Naive thymus-derived CD4-positive, alpha-beta T cell (primary cell): Measurements from ENCODE around the gene MEGF8. TPM values are rescaled to one million over a fixed set of nuclear protein-coding genes. Genes with fewer than 3 reads are reported as not detected.

Experiments used
- ATAC-seq: fragments of 150-1000 bp; cut with Tn5 transposase; 2 replicates; pipeline ENCODE4 v1.10.0; 2021; ENCODE audit warnings: mild to moderate bottlenecking, moderate library complexity
- CTCF ChIA-PET: fragments of 350-600 bp; sonication (Branson Sonifier 250); formaldehyde crosslinking; loops from one replicate; lab custom pipeline; 2021; ENCODE audit warnings: antibody characterized with exemption; lab: Charles Lee
- POLR2A ChIA-PET: fragments of 350-600 bp; sonication (Branson Sonifier 250); formaldehyde crosslinking; loops from one replicate; lab custom pipeline; 2021; ENCODE audit warnings: antibody characterized with exemption, inconsistent platforms; lab: Charles Lee
- DNase-seq, 9 donors: peaks; one replicate each; pipeline versions ENCODE4 v3.0.0 to v3.0.0-alpha.2; 2020 to 2022; ENCODE audit warnings: mixed read lengths in 1 of 9
- H3K27ac ChIP-seq: one replicate; pipeline ENCODE4 v1.7.0; 2013; ENCODE audit warnings: mild to moderate bottlenecking, low read depth, low read length, moderate library complexity
- H3K27me3 ChIP-seq, 2 donors: one replicate each; pipeline ENCODE4 v1.7.0; 2013; ENCODE audit warnings: low read length in 2 of 2, mild to moderate bottlenecking in 2 of 2, moderate library complexity in 2 of 2; ENCODE audit not compliant: control insufficient read depth in 2 of 2, insufficient read depth in 2 of 2
- H3K36me3 ChIP-seq, 3 experiments: 1 replicate in 2 of 3; 2 replicates in 1 of 3; pipeline ENCODE4 v1.7.0; 2013; ENCODE audit warnings: low read length in 3 of 3, mild to moderate bottlenecking in 3 of 3, moderate library complexity in 1 of 3; ENCODE audit not compliant: insufficient read depth in 3 of 3, control insufficient read depth in 2 of 3
- H3K4me1 ChIP-seq, 2 donors: one replicate each; pipeline ENCODE4 v1.7.0; 2013; ENCODE audit warnings: low read length in 2 of 2, mild to moderate bottlenecking in 2 of 2, moderate library complexity in 1 of 2; ENCODE audit not compliant: control insufficient read depth in 2 of 2, insufficient read depth in 2 of 2
- H3K4me3 ChIP-seq: 2 replicates; pipeline ENCODE4 v1.7.0; 2013; ENCODE audit warnings: mild to moderate bottlenecking, low read length
- H3K9me3 ChIP-seq, 3 experiments: 1 replicate in 2 of 3; 2 replicates in 1 of 3; pipeline ENCODE4 v1.7.0; 2013; ENCODE audit warnings: low read length in 3 of 3; ENCODE audit not compliant: control insufficient read depth in 2 of 3
- H3K27ac Mint-ChIP-seq, 9 donors: one replicate each; pipeline ENCODE4 v1.8.0; 2020 to 2022; ENCODE audit warnings: mixed read lengths in 9 of 9, mild to moderate bottlenecking in 8 of 9, moderate library complexity in 5 of 9, inconsistent platforms in 2 of 9
- H3K27me3 Mint-ChIP-seq, 5 donors: one replicate each; pipeline ENCODE4 v1.8.0; 2021 to 2022; ENCODE audit warnings: mixed read lengths in 5 of 5, mild to moderate bottlenecking in 1 of 5
- H3K36me3 Mint-ChIP-seq, 5 donors: one replicate each; pipeline ENCODE4 v1.8.0; 2020 to 2022; ENCODE audit warnings: mixed read lengths in 5 of 5, mild to moderate bottlenecking in 3 of 5, inconsistent platforms in 1 of 5
- H3K4me1 Mint-ChIP-seq, 7 donors: one replicate each; pipeline ENCODE4 v1.8.0; 2020 to 2022; ENCODE audit warnings: mixed read lengths in 7 of 7, mild to moderate bottlenecking in 3 of 7, inconsistent platforms in 1 of 7
- H3K4me3 Mint-ChIP-seq, 10 donors: one replicate each; pipeline ENCODE4 v1.8.0; 2020 to 2022; ENCODE audit warnings: mild to moderate bottlenecking in 10 of 10, mixed read lengths in 10 of 10, moderate library complexity in 6 of 10, inconsistent platforms in 2 of 10
- H3K9me3 Mint-ChIP-seq, 11 donors: one replicate each; pipeline ENCODE4 v1.8.0; 2020 to 2022; ENCODE audit warnings: mixed read lengths in 11 of 11, mild to moderate bottlenecking in 4 of 11, inconsistent platforms in 1 of 11, moderate library complexity in 1 of 11
- intact Hi-C, 2 donors: fragments of 100-400 bp; cut with micrococcal nuclease; formaldehyde crosslinking; loops; one replicate each; pipeline ENCODE4 v1.15.1; 2023
- polyA plus RNA-seq, 2 donors: library from polyadenylated mRNA; unstranded; fragments of 300-500 nt; fragmentation: Illumina TruSeq; gene quantifications; one replicate each; pipeline ENCODE4 v1.2.3, GENCODE V29; 2021
- total RNA-seq, 6 experiments: library from RNA in 5 of 6; stranded (reverse) in 5 of 6; gene quantifications; 1 replicate in 5 of 6; 2 replicates in 1 of 6; pipeline ENCODE4 v1.2.3 and lab custom pipeline; 2021 to 2026

MEGF8 gene
- total and polyA plus RNA-seq, 7 experiments from 2014 or later, result 0.40 to 9.3 (median 8.1) TPM

GRCh38 chr19:42281827-42282762 lies 43.3 kb upstream of the MEGF8 start:
- H3K27ac ChIP-seq, result peak overlapping the region; percentile 83
- peaks cover 0 to 10% (median 3%) of the 10 kb centered on the region in 3 experiments for H3K36me3 ChIP-seq
- Mint-ChIP-seq H3K9me3 (peaks cover 0 to 4% (median 0%) of the 10 kb centered on the region in 11 donors), H3K4me3 (peak overlapping the region in 5 of 10 donors; percentile 48 to 80 (median 60)), H3K27me3 (no peaks in the 10 kb centered on the region), H3K4me1 (peaks cover 26 to 52% (median 37%) of the 10 kb centered on the region in 7 donors), H3K27ac (peak overlapping the region in 1 of 9 donors; percentile 91), H3K36me3 (peaks cover 0 to 4% (median 0%) of the 10 kb centered on the region in 5 donors)
- no peaks in the 10 kb centered on the region for H3K27me3 ChIP-seq
- no peak overlapping the region for H3K4me3 ChIP-seq
- ChIA-PET POLR2A (interaction anchor here (0.6 to 5.6 kb wide), 14 partner anchors 12 to 934 kb away, joined by 3 to 47 read pairs (median 3); partner anchors contain the start of genes CIC and ERF), CTCF (interaction anchor here (0.7 kb wide), 1 partner anchor 16 kb away, joined by 3 read pairs; no protein-coding TSS in a partner anchor)
- H3K9me3 ChIP-seq, result no peaks in the 10 kb centered on the region
- no peak for ATAC-seq
- intact Hi-C loops, result loop anchor here (2.0 to 10.0 kb wide), 8 partner anchors 65 to 1815 kb away; partner anchors contain the start of genes ARHGEF1 (in 2 of the 2), DEDD2 (in 2 of the 2), BLVRB (in 1 of the 2) and SPTBN4 (in 1 of the 2)
- peaks cover 42 to 45% of the 10 kb centered on the region in 2 donors for H3K4me1 ChIP-seq
- DNase-seq, result peak in 2 of 9 donors; percentile 5 to 43

GRCh38 chr19:42282819-42283187 lies 42.6 kb upstream of the MEGF8 start:
- peak overlapping the region; percentile 83 for H3K27ac ChIP-seq
- ATAC-seq (no peak), DNase-seq (no peak)
- peaks cover 0 to 17% (median 7%) of the 10 kb centered on the region in 3 experiments for H3K36me3 ChIP-seq
- Mint-ChIP-seq H3K36me3 (peaks cover 0 to 4% (median 0%) of the 10 kb centered on the region in 5 donors), H3K4me1 (peaks cover 26 to 48% (median 37%) of the 10 kb centered on the region in 7 donors), H3K27ac (no peak overlapping the region), H3K9me3 (peaks cover 0 to 4% (median 0%) of the 10 kb centered on the region in 11 donors), H3K4me3 (peak overlapping the region in 3 of 10 donors; percentile 51 to 63 (median 60)), H3K27me3 (no peaks in the 10 kb centered on the region)
- intact Hi-C loops, result loop anchor here (1.0 to 10.0 kb wide), 17 partner anchors 13 to 1816 kb away; partner anchors contain the start of genes ARHGEF1 (in 2 of the 2), DEDD2 (in 2 of the 2), MEGF8 (in 2 of the 2) and PAFAH1B3 (in 2 of the 2)
- peak overlapping the region; percentile 50 for H3K4me3 ChIP-seq
- peaks cover 42 to 45% of the 10 kb centered on the region in 2 donors for H3K4me1 ChIP-seq
- no peaks in the 10 kb centered on the region for H3K27me3 ChIP-seq
- no peaks in the 10 kb centered on the region for H3K9me3 ChIP-seq
- POLR2A ChIA-PET, result interaction anchor here (0.6 to 5.6 kb wide), 7 partner anchors 13 to 934 kb away, joined by 3 to 47 read pairs (median 4); partner anchors contain the start of gene CIC
- CTCF ChIA-PET, result no interaction called here

- intact Hi-C loops, result loop anchor here (1.0 to 10.0 kb wide), 17 partner anchors 13 to 1816 kb away; partner anchors contain the start of genes ARHGEF1 (in 2 of the 2), DEDD2 (in 2 of the 2), MEGF8 (in 2 of the 2) and PAFAH1B3 (in 2 of the 2)
- Histone ChIP-seq H3K4me1 (peaks cover 42 to 45% of the 10 kb centered on the region in 2 donors), H3K36me3 (peaks cover 0 to 24% (median 14%) of the 10 kb centered on the region in 3 experiments), H3K27ac (peak overlapping the region; percentile 83), H3K9me3 (no peaks in the 10 kb centered on the region), H3K27me3 (no peaks in the 10 kb centered on the region), H3K4me3 (peak overlapping the region; percentile 50)
- H3K4me3 Mint-ChIP-seq, result peak overlapping the region in 1 of 10 donors; percentile 0
- ChIA-PET CTCF (no interaction called here), POLR2A (interaction anchor here (0.6 to 5.6 kb wide), 9 partner anchors 13 to 935 kb away, joined by 3 to 47 read pairs (median 4); partner anchors contain the start of genes CIC and GSK3A)
- no peaks in the 10 kb centered on the region for H3K27me3 Mint-ChIP-seq
- peaks cover 0 to 4% (median 0%) of the 10 kb centered on the region in 11 donors for H3K9me3 Mint-ChIP-seq
- H3K4me1 Mint-ChIP-seq, result peaks cover 22 to 44% (median 32%) of the 10 kb centered on the region in 7 donors
- peak; percentile 93 to 97 (median 95) for DNase-seq
- peak; percentile 83 for ATAC-seq
- H3K36me3 Mint-ChIP-seq, result peaks cover 0 to 4% (median 0%) of the 10 kb centered on the region in 5 donors
- no peak overlapping the region for H3K27ac Mint-ChIP-seq
Measured at GRCh38 chr19:42283188-42284065, 42.0 kb upstream of the MEGF8 start.

GRCh38 chr19:42284066-42284501 lies 41.4 kb upstream of the MEGF8 start:
- DNase-seq (peak; percentile 75 to 93 (median 88)), ATAC-seq (peak; percentile 69)
- Histone ChIP-seq H3K4me3 (no peak overlapping the region), H3K4me1 (peaks cover 37 to 43% of the 10 kb centered on the region in 2 donors), H3K27me3 (no peaks in the 10 kb centered on the region), H3K36me3 (peaks cover 0 to 30% (median 15%) of the 10 kb centered on the region in 3 experiments), H3K27ac (peak overlapping the region; percentile 78), H3K9me3 (no peaks in the 10 kb centered on the region)
- H3K9me3 Mint-ChIP-seq, result peaks cover 0 to 4% (median 0%) of the 10 kb centered on the region in 11 donors
- H3K27me3 Mint-ChIP-seq, result no peaks in the 10 kb centered on the region
- POLR2A ChIA-PET, result interaction anchor here (0.6 to 1.6 kb wide), 8 partner anchors 12 to 398 kb away, joined by 3 to 8 read pairs (median 4); partner anchors contain the start of gene GSK3A
- intact Hi-C loops, result loop anchor here (5.0 to 10.0 kb wide), 6 partner anchors 87 to 1817 kb away; partner anchors contain the start of genes ARHGEF1 (in 2 of the 2), BLVRB (in 1 of the 2) and SPTBN4 (in 1 of the 2)
- CTCF ChIA-PET, result interaction anchor here (0.7 to 1.7 kb wide), 3 partner anchors 12 to 151 kb away, joined by 3 to 8 read pairs (median 6); no protein-coding TSS in a partner anchor
- peaks cover 0 to 4% (median 0%) of the 10 kb centered on the region in 5 donors for H3K36me3 Mint-ChIP-seq
- peak overlapping the region in 1 of 10 donors; percentile 0 for H3K4me3 Mint-ChIP-seq
- peaks cover 16 to 38% (median 26%) of the 10 kb centered on the region in 7 donors for H3K4me1 Mint-ChIP-seq
- H3K27ac Mint-ChIP-seq, result no peak overlapping the region

GRCh38 chr19:42284591-42285341 lies 40.7 kb upstream of the MEGF8 start:
- H3K27me3 ChIP-seq, result no peaks in the 10 kb centered on the region
- peaks cover 30 to 36% of the 10 kb centered on the region in 2 donors for H3K4me1 ChIP-seq
- ATAC-seq (no peak), DNase-seq (peak in 5 of 9 donors; percentile 37 to 45 (median 37))
- intact Hi-C loops, result loop anchor here (1.0 to 10.0 kb wide), 7 partner anchors 12 to 1817 kb away; partner anchors contain the start of genes ARHGEF1 (in 2 of the 2), BLVRB (in 1 of the 2) and SPTBN4 (in 1 of the 2)
- Mint-ChIP-seq H3K4me1 (peaks cover 10 to 31% (median 19%) of the 10 kb centered on the region in 7 donors), H3K4me3 (peak overlapping the region; percentile 84 to 100 (median 90)), H3K27me3 (no peaks in the 10 kb centered on the region), H3K27ac (peak overlapping the region; percentile 89 to 96 (median 93)), H3K9me3 (peaks cover 0 to 4% (median 0%) of the 10 kb centered on the region in 11 donors), H3K36me3 (peaks cover 0 to 4% (median 0%) of the 10 kb centered on the region in 5 donors)
- H3K9me3 ChIP-seq, result no peaks in the 10 kb centered on the region
- peaks cover 0 to 37% (median 15%) of the 10 kb centered on the region in 3 experiments for H3K36me3 ChIP-seq
- POLR2A ChIA-PET, result interaction anchor here (0.6 to 1.6 kb wide), 8 partner anchors 12 to 398 kb away, joined by 3 to 8 read pairs (median 4); partner anchors contain the start of gene GSK3A
- CTCF ChIA-PET, result interaction anchor here (0.7 to 1.7 kb wide), 4 partner anchors 11 to 152 kb away, joined by 3 to 8 read pairs (median 4); no protein-coding TSS in a partner anchor
- H3K4me3 ChIP-seq, result peak overlapping the region; percentile 71
- H3K27ac ChIP-seq, result peak overlapping the region; percentile 70
